Loucy (cell line): ENCODE measurements around the gene UAP1L1.

Experiments
- H2AFZ ChIP-seq: fragments of 200-600 bp; sonication (generic); 2 replicates; pipeline ENCODE4 v1.6.0; 2016; ENCODE audit warnings: antibody characterized with exemption, mild to moderate bottlenecking, low read length, moderate library complexity
- H3F3A ChIP-seq: fragments of 200-600 bp; 2 replicates; pipeline ENCODE4 v1.6.0; 2016; ENCODE audit warnings: antibody characterized with exemption, low read depth, mild to moderate bottlenecking
- H3K27me3 ChIP-seq: fragments of 200-600 bp; sonication (generic); 2 replicates; pipeline ENCODE4 v1.6.1; 2014; ENCODE audit warnings: low read length, mild to moderate bottlenecking; ENCODE audit not compliant: insufficient read depth, poor library complexity, severe bottlenecking
- H3K36me3 ChIP-seq: fragments of 200-600 bp; sonication (generic); 2 replicates; pipeline ENCODE4 v1.6.1; 2016; ENCODE audit warnings: low read length; ENCODE audit not compliant: insufficient read depth
- H3K4me1 ChIP-seq: fragments of 200-600 bp; sonication (generic); 2 replicates; pipeline ENCODE4 v1.5.1; 2014; ENCODE audit warnings: low read length, mild to moderate bottlenecking; ENCODE audit not compliant: insufficient read depth, poor library complexity, severe bottlenecking
- H3K4me2 ChIP-seq: fragments of 200-600 bp; sonication (generic); 2 replicates; pipeline ENCODE4 v1.6.0; 2014; ENCODE audit warnings: antibody characterized with exemption, low read length, low read depth, mild to moderate bottlenecking; ENCODE audit not compliant: poor library complexity, severe bottlenecking
- H3K4me3 ChIP-seq: fragments of 200-600 bp; sonication (generic); 2 replicates; pipeline ENCODE4 v1.5.1; 2014; ENCODE audit warnings: low read length, mild to moderate bottlenecking, mixed read lengths; ENCODE audit not compliant: poor library complexity, severe bottlenecking
- H3K79me2 ChIP-seq: fragments of 200-600 bp; sonication (generic); 2 replicates; pipeline ENCODE4 v1.6.1; 2014; ENCODE audit warnings: low read length; ENCODE audit not compliant: insufficient read depth
- H3K9ac ChIP-seq: fragments of 200-600 bp; sonication (generic); 2 replicates; pipeline ENCODE4 v1.6.0; 2014; ENCODE audit warnings: mild to moderate bottlenecking, low read depth, low read length, moderate library complexity; ENCODE audit not compliant: poor library complexity, severe bottlenecking
- H3K9me2 ChIP-seq: fragments of 200-600 bp; sonication (generic); replicated peaks from 2 replicates; pipeline ENCODE4 v1.6.1; 2016; ENCODE audit warnings: low read depth, low read length, mixed read lengths
- H3K9me3 ChIP-seq: fragments of 200-600 bp; sonication (generic); 2 replicates; pipeline ENCODE4 v1.6.1; 2014; ENCODE audit warnings: mild to moderate bottlenecking, antibody characterized with exemption, low read length, low read depth; ENCODE audit not compliant: insufficient read depth
- H4K20me1 ChIP-seq: fragments of 200-600 bp; sonication (generic); 2 replicates; pipeline ENCODE4 v1.6.0; 2014; ENCODE audit warnings: antibody characterized with exemption, low read length, mild to moderate bottlenecking; ENCODE audit not compliant: insufficient read depth, poor library complexity, severe bottlenecking
- EZH2phosphoT487 ChIP-seq: fragments of 200-600 bp; IDR thresholded peaks from 2 replicates; pipeline ENCODE4 v1.6.1; 2018; ENCODE audit warnings: antibody characterized with exemption, mild to moderate bottlenecking, moderate library complexity, borderline replicate concordance
- TF ChIP-seq, protein P1 (sequence below): fragments of 200-600 bp; sonication (generic); conservative IDR thresholded peaks from 2 replicates; pipeline ENCODE4 v1.5.1; 2014; ENCODE audit warnings: mild to moderate bottlenecking, antibody characterized with exemption, low read length

The UAP1L1 gene

DNA sequence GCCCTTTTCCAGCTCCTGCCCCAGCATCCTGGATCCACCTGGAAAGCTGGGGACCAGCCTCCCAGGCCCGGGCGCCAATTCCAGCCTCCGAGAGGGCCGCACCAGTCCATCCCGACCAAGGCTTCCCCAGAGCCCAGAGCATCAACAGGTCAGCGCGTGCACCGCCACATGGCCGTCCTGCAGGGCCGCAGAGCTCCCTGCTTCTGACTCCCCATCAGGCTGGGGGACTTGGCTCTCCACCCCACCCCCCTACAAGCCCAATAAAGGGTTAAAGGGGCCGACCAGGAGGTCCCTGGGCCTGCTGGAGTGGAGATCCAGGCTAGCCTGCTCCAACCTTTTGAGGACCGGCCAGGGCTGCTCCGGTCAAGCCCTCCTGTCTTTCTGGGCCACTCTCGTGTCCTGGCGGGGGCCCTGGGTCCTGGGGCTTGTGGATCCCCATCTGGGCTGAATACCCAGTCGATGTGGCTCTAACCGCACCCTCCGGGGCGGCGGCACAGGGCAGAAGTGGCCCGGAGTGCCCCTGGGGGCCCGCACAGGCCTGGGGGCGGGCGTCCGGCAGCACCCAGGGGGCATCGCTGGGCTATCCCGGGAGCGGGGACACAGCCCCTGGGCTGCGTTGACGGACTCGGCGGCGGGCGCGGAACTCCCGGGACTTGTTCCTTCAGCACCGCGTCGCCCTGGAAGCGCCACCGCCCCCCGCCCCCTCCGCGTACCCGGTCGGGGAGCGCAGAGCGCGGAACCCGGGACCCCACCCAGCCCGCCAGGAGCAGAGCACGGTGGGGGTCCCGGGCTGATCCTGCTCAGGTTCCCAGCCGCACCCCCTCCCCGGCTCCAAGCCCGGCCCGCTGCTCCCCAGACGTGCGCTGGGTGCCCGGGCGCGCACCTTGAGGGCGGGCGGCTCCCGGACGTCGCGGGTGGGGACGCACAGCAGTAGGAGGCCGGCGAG, 24.0 kb upstream of the UAP1L1 start:
- Histone ChIP-seq H3K4me3 (no peak overlapping the region), H3K4me1 (no peaks in the 10 kb centered on the region), H3K9me2 (no peaks in the 10 kb centered on the region), H4K20me1 (no peaks in the 10 kb centered on the region), H2AFZ (no peak overlapping the region), H3K9ac (no peak overlapping the region), H3K4me2 (no peak overlapping the region), H3K9me3 (no peaks in the 10 kb centered on the region), H3K27me3 (no peaks in the 10 kb centered on the region), H3F3A (no peaks in the 10 kb centered on the region), H3K79me2 (no peaks in the 10 kb centered on the region), H3K36me3 (no peaks in the 10 kb centered on the region)
- no peak for TF ChIP-seq EZH2phosphoT487
- TF ChIP-seq, protein P1, sequence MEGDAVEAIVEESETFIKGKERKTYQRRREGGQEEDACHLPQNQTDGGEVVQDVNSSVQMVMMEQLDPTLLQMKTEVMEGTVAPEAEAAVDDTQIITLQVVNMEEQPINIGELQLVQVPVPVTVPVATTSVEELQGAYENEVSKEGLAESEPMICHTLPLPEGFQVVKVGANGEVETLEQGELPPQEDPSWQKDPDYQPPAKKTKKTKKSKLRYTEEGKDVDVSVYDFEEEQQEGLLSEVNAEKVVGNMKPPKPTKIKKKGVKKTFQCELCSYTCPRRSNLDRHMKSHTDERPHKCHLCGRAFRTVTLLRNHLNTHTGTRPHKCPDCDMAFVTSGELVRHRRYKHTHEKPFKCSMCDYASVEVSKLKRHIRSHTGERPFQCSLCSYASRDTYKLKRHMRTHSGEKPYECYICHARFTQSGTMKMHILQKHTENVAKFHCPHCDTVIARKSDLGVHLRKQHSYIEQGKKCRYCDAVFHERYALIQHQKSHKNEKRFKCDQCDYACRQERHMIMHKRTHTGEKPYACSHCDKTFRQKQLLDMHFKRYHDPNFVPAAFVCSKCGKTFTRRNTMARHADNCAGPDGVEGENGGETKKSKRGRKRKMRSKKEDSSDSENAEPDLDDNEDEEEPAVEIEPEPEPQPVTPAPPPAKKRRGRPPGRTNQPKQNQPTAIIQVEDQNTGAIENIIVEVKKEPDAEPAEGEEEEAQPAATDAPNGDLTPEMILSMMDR: no peak

DNA sequence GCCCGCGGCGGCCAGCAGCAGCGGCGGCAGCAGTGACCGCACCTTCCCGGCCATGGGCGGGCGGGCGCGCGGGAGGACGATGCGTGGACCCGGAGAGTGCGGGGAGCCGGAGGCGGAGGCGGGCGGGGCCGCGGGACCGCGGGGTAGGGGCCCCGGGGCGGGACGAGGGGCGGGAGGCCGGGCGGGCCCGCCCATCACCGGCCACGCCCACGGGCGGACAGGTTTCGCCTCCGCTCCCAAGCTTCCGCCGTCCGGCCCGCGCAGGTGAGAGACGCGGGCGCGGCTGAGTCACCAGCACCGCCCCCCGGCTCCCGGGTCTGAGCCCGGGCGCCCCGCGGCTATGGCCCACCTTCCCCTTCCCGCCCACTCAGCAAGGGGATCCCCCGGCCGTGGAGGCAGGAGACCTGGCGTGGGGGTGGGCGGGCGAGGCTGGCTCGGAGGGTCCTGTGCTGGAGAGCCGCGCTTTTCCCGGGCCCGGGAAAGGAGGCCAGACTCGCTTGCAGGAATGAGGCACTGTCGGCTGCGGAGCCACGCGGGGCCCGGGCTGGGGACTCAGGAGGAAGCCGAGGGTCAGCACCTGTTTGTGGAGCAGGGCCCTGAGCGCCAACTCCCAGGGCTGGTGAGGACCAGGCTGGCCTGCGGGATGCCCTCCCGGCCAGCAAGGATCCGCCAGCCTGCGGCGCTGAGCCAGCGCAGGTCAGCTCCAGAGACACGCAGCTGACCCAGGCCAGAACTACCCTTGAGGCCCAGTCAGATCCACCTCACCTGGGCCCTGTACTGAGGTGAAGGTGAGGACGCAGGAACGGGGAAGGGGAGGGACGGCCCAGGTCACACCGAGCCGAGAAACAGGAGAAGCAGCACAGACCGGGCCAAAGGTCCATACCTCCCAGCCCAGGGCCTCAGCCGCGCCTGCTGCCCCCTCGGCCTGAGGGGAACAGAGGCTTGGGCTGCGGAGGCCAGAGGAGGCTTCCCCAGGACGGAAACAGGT, 23.1 kb upstream of the UAP1L1 start, which contains the start of gene ENTPD2:
ENTPD2 (minus strand) TSS at position 118 of the 988 bp plus-strand sequence; CDS start at position 54, 64 bp downstream.
- Histone ChIP-seq H3K27me3 (no peaks in the 10 kb centered on the region), H3K9me3 (no peaks in the 10 kb centered on the region), H2AFZ (no peak within 1 kb of the TSS), H3F3A (no peaks in the 10 kb centered on the region), H3K36me3 (no peaks in the 10 kb centered on the region), H3K4me1 (no peaks in the 10 kb centered on the region), H3K4me3 (no peak within 1 kb of the TSS), H3K9me2 (no peaks in the 10 kb centered on the region), H3K4me2 (no peak within 1 kb of the TSS), H3K9ac (no peak within 1 kb of the TSS), H3K79me2 (no peaks in the 10 kb centered on the region), H4K20me1 (no peaks in the 10 kb centered on the region)
- no peak for TF ChIP-seq EZH2phosphoT487
- TF ChIP-seq, protein P1: no peak

DNA sequence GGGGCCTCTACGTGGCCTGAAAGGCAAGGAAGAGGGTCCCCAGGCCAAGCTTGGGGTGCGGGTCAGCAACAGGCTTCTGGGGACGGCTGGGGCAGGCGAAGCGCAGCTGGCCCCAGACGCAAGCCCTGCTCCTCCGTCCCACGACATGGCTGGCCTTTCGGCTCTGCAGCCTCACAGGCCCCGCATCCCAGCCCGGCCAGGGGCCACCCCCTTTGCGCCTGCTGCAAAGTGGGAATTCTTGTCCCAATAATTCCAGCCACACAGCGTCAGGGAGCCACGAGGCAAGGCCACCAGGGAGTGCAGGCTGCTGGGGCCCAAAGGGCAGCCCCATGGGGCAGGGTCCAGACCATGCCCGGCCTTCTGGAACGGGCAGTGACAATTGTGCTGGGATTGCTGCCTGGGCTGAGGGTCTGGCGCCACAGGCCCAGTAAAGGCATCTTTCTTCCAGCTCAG, 22.4 kb upstream of the UAP1L1 start:
- Histone ChIP-seq H3K4me3 (no peak overlapping the region), H3K4me2 (no peak overlapping the region), H3K79me2 (no peaks in the 10 kb centered on the region), H4K20me1 (no peaks in the 10 kb centered on the region), H3K9ac (no peak overlapping the region), H3K27me3 (no peaks in the 10 kb centered on the region), H3K9me3 (no peaks in the 10 kb centered on the region), H3F3A (no peaks in the 10 kb centered on the region), H3K9me2 (no peaks in the 10 kb centered on the region), H3K36me3 (no peaks in the 10 kb centered on the region), H3K4me1 (no peaks in the 10 kb centered on the region), H2AFZ (no peak overlapping the region)
- TF ChIP-seq EZH2phosphoT487: no peak
- TF ChIP-seq, protein P1: no peak
